HG03432 (cell line): Measurements from ENCODE around the gene PUS7L.

Experiments used
- ATAC-seq: cut with Tn5 transposase; IDR thresholded peaks from one replicate; pipeline ENCODE4 v1.9.1; 2021; ENCODE audit warnings: mild to moderate bottlenecking, moderate library complexity; ENCODE audit not compliant: unreplicated experiment

The PUS7L gene, protein sequence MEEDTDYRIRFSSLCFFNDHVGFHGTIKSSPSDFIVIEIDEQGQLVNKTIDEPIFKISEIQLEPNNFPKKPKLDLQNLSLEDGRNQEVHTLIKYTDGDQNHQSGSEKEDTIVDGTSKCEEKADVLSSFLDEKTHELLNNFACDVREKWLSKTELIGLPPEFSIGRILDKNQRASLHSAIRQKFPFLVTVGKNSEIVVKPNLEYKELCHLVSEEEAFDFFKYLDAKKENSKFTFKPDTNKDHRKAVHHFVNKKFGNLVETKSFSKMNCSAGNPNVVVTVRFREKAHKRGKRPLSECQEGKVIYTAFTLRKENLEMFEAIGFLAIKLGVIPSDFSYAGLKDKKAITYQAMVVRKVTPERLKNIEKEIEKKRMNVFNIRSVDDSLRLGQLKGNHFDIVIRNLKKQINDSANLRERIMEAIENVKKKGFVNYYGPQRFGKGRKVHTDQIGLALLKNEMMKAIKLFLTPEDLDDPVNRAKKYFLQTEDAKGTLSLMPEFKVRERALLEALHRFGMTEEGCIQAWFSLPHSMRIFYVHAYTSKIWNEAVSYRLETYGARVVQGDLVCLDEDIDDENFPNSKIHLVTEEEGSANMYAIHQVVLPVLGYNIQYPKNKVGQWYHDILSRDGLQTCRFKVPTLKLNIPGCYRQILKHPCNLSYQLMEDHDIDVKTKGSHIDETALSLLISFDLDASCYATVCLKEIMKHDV

DNA sequence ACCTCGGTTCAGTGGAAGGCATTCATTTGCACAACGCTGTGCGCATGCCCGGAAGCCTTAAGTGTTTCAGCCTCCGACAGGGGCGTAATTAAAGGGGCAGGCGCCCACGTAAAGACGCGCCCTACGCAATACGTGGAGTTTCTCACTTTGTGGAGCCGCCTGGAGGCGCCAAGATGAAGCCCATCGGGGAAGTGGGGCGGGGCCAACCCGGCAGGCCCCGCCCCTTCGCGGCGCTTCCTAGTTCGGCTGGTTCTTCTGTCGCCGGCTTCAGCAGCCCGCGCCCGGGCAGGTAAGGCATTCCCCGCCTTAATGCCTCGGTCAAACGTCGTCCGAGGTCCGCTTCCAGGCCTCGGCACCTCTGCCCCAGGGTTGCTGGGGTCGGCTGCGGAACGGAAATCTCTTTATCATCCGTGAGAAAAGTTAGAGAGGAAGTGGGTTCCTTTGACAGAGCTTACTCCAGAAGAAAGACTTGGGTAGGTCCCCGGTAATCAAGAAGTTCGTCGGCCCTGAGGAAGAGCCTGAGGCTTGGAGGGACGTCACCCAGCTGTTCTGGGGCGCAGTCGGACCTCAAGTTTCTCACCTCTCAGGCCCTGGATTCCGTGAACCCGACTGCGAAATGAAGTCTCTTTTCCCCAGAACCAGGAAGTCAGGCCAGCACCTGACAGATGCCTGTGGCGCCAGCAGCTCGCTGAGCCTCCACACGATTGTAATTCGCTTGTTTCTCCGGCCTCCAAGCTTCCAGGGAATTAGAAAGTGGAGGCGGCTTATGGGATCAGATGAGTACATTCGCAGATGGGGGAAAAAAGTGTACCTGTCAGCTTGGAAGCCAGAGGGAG, at the start of gene PUS7L, which contains the start of gene IRAK4:
TSS of gene PUS7L (minus strand) at position 63 of the 836 bp plus-strand sequence. CDS start 3,545 bp downstream, outside the sequence.
TSS of gene IRAK4 (plus strand) at position 224 of the 836 bp plus-strand sequence. CDS start 9,161 bp downstream, outside the sequence.
- peak; percentile 97 for ATAC-seq

DNA sequence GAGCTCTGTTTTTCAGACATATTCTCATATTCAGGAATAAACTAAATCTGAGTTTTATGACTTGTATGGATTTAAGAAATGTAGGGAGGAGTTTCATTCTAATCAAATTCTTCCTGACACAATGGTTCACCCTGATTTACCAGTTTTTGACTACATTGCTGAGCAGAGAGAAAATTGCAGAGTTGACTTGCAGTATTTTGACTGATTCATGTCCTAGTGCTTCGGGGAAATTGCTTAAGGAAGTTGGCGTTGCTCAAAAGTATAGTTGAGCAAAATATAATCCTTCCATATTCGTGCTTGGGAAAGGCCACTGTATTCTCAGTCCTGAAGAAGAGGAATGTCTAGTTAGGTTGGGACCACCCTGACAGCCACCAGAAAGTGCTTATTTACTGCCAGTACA, 48.8 kb upstream of the PUS7L start:
- no peak for ATAC-seq

DNA sequence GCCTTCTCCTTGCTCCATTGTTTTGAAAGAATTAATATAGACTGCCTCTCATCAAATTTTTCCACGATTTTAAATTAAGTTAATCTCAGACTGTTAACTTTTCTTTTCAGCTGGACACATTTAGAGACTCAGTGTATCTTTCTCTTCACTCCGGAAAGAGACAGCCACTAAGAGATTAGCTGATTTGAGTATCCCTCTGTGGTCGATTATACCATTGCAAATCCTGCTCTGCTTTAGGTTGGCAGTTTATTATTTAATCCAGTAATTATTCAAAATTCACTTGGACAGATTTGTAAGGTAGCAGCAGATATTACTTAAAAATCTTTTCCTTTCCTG, 48.1 kb upstream of the PUS7L start:
- no peak for ATAC-seq

DNA sequence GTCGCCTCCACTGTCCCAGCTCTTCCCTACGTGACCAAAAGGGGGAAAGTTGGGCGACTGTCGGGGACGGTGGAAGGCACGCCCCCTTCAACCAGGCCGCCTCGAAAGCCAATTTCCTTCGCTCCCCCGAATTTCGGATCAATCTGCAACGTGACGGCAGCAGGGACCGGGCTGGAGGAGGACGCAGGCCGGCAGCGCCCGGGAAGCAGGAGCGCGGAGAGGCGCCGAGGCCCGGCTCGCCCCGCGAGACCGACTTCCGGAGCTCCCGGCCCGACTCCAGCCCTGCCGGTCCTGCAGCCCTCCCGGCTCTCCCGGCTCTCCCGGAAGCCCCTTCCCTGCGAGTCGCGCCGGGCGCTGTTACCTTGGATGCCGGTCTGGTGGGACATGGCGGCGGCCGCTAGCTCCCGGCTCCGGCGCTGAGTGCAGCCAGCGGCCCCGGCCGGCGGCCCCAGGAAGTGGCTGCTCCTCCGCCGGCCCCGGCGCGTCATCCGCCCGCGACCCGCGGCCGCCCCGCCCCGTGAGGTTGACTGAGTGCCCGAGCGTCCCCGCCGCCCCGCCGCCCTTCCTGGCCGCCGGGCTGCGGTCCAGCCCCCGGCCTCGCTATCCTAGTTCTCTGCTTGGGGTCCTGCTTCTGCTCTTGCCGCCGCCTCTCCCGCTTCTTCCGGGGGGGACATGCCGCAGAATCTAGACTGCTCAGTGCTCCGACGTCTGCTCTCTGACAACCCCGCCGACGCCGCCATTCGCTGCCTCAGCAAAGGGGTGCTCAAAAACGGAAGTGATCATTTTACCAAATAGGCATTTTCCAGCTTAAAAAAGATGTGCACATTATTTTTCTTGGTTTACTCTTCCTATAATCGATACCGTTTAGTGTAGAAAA, 47.5 kb upstream of the PUS7L start, which contains the start of gene TWF1:
TSS of gene TWF1 (minus strand) at position 458 of the 877 bp plus-strand sequence. CDS start at position 386, 72 bp downstream.
- ATAC-seq, result peak; percentile 98

DNA sequence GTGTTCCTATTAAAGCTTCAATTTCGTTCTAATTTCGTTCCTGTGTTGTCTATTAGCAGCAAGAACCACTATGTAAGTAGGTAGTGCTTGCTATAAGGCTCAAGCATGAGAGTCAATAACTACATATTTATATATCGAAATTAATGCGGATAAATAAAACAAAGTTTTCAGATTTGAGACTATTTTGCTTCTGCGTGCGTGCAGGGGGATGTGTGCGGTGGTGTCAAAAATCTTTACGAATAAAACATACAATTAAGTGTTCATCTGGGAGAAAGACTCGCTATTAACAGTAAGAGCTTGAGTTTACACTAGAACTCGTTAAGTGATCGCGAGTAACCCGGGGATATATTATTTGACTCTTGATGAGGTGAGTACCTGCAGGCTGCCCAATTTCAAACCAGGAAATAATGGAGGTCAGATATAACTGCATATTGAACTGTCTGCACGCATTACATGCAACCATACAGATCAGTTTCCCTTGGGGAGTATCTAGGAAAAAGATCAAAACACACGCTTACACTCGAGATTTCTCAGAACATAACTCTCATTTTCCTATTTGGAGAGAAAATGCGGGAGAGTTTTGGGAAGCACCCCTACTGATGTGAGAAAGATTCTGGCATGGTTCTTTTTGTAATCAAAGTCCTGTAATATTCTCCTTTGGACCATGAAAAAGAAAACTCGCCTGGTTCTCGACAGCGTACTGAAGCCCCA, 46.7 kb upstream of the PUS7L start:
- peak; percentile 16 for ATAC-seq

DNA sequence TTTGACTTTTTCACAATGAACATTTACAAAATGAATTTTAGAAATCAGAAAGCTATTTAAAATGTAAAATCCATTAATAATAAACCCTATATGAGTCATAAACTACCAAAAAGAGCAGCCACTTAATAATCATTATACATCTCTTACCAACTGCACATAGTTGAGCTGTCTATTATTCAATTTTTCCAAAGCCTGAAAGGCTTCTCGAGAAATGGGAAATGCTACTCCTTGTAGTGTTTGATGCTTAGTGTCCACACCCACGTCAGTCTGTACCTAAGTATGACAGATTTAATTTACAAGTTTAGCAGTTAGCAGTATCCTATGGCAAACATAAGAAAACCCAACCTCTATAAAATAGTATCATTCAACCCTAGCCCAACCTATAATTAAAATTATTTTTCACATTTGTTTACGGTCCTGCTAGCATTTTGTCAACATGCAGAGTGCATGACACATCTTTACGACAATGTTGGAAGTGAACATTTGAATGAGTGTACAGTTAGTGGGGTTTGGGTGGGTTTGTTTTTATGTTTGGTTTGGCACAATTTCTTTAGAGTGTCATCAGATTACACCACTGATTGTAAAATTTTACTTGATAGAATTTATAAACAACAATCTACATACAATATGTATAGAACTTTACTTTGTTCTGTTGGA, 39.1 kb upstream of the PUS7L start:
- ATAC-seq, result no peak

DNA sequence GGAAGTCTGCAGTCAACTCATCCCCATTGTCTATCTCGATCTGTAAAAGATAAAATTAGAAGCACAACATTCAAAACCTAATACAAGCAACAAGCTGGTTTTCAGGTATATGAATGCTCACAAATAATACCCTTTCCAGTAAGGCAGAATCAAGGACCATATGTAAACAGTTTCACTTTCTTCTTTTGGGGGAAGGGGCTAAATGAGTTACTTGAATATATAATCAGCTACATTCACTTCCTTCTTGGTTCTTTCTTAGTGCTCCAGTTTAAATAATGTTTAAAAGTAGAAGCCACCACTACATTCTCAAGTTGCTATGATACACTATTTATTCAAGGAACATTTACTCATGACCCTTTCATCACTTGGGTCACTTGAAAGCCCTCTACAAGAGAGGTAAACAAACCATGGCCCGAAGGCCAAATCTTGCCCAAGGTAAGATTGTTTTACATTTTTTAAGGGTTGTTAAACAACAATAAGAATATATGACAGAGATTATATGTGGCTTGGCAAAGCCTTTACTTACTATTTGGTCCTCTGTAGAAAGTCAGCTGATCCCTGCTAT, 37.2 kb upstream of the PUS7L start:
- ATAC-seq, result no peak

DNA sequence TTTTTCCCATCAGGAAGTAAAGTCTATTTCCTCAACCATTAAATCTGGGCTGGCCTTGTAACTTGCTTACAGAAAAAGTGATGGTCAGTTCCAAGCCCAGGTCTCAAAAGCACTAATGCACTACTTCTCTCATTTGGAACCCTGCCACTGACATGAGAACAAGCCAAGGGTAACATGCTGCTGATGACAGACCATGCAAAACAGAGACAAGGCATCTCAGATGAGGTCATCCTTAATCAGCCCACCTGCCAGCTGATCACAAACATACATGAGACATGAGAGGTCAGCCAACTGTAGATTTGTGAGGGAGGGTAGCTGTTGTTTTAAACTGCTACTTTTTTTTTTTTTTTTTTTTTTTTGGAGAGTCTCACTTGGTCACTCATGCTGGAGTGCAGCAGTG, 31.4 kb upstream of the PUS7L start:
- ATAC-seq, result no peak

DNA sequence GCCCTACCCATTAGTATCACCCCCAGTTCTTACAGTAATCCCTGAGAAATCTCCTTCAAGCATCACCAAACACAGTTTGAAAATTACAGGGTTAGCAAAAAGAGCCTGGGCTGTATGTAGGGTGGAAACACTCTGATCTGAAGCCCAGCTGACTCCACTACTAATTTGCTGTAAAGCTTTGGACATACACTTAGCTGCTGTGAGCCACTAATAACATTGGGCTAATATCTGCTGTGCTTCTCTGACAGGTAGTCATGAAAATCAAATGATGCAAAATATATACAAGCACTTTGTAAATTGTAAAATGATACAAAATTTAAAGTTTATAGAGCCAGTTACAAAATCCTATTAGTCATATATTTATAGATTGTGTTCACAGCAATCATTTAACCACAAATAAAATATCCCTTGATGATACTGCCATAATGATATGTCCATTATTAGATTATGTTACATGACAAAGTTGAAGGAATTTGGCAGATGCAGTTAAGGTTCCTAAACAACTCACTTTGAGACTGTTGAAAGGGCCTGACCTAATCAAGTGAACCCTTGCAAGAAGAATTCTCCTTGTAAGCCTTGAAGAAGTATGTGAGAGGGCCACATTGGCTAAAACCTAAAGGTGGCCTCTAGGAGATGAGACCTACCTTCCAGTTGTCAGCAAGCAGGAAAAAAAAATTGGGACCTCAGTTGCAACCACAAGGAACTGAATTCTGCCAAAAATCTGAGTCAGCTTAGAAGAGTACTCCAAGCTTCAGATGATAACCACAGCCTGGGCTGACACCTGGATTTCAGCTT, 28.5 kb upstream of the PUS7L start:
- ATAC-seq, result no peak

DNA sequence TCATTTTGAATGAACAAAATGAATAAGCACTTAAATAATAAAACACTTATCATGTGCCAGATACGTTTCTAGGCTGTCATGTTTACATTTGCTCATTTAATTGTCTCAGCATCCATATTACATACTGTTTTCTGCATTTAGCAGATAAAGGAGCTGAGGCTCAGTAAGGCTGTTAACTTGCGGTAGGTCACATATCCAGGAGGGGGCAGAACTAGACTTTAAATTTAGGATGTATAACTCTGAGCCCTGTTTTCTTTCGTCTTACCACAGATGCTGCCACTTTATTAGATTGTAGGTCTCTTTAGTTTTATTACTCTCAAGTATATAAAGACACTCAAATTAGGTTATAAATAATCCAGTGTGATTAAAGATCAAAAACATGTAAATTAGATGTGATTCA, 17.9 kb upstream of the PUS7L start:
- no peak for ATAC-seq

DNA sequence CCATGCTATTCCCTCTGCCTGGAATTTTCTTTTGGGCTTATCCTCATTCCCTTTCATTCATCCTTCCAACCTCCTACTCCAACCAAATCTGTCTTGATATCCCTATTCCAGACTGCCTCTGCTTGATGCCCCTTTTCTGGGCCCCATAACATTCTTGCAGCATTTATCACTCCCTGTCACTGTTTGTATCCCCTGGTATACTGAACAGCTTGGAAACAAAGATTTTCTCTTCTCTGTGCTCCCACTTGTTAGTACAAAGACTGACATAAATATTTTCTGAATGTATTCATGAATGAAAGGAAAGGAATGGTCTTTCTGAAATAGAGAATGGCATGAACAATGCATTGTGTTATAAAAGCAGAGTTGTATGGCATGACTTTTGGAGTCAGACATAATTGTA, 7.7 kb upstream of the PUS7L start:
- ATAC-seq, result no peak

DNA sequence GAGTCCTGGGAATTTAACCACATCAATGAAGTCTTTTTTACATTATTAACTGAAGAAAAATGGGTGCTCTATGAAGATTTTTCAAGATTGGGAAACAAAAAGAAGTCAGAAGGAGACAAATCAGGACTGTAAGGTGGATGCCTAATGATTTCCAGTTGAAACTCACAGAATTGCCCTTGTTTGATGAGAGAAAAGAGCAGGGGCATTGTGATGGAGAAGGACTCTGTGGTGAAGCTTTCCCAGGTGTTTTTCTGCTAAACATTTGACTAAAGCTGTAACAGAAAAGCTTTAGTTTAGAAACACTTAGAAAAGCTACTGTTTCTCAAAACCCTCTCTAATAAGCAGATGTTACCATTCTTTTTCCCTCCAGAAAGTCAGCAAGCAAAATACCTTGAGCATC, 5.9 kb upstream of the PUS7L start:
- ATAC-seq, result no peak

DNA sequence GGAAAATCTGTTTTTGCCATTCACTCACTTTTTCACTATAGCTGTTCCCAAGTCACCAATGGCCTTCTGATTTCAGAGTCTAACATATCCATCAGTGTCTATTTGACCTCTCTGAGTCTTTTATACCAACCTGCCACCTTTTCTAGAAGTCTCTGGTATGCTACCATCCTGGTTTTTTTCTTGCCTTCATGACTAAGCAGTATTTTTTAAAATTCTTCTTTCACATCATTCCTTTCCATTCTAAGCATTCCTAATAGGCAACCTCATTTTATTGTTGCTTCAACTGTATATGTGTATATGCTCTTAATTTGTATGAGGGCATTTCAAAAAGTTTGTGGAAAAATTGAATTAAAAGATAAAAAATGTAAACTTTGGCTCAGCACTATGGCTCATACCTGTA, 5.2 kb upstream of the PUS7L start:
- ATAC-seq, result no peak

DNA sequence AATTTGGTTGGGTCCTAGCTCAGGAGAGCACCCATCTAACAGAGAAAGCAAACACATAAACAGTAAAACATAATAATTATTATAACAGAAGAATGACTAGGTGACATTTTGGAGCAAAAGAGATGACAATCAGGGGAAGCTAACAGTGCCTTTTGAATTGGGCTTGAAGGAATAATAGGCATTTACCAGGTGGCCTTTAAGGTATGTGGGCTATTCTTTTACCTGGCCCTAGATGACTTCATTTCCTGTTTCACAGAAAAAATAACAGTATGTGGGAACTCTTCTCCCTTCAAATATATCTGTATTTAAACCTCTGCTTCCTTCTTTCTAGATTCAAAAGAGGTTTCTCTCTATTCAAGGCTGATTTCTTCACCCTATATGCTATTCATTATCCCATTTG, 4.0 kb upstream of the PUS7L start:
- no peak for ATAC-seq

DNA sequence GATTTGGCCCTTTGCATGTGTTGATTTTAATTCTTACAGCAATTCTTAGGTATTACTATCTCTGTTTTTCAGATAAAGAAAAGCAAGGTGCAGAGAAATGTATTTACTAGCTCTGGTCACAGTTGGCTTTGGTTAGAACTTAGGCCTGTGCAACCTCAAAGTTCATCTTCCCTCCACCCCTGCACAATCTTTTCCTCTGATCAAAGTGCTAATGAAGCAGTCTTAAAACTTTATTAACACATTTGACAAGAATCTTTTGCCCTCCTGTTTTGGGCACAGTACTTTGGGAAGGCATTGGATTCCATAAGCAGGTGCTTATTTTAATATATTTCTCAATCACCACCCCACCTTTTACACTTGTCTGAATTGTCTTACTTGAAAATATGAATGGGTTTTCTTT, 2.9 kb upstream of the PUS7L start:
- ATAC-seq, result no peak

DNA sequence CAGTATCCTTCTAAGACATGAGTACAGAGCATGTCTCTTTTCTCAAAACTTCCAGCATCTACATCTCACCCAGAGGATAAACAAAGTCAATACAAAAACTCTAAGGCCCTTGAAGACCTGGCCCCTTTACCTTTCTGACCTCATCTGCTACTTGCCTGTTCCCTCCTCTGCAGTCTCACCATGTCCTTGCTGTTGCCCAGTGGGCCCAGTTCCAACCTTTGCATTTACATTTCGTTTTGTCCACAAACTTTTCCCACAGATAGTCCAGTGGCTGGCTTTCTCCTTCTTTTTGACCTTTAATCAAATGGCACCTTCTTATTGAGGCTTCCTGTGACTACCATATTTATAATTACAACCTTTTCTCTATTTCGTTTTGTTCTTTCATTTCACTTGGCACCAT, 1.8 kb upstream of the PUS7L start:
- ATAC-seq, result no peak

DNA sequence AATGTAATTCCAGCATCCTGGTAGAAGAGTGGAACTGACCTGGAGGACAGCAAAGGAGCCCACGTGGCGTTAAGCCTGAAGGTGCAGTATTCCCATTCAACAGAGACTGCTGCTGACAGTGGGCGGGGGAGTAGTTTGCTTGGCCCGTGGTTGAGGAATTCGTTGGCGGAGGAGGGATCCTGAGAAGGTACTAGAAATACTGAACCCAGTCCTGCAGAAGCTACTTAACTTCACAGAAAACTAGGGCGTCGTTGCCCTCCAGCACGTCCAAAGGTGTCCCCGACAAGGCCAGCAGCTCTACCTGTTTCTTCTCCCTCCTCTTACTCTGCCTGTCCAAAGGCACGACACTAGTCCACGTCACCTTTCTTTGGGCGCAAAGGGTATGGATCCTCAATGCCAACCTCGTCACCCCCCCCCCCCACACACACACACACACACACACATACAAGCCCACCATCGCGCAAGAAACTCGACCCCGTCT, 303 bp downstream of the PUS7L start:
- peak; percentile 7 for ATAC-seq

DNA sequence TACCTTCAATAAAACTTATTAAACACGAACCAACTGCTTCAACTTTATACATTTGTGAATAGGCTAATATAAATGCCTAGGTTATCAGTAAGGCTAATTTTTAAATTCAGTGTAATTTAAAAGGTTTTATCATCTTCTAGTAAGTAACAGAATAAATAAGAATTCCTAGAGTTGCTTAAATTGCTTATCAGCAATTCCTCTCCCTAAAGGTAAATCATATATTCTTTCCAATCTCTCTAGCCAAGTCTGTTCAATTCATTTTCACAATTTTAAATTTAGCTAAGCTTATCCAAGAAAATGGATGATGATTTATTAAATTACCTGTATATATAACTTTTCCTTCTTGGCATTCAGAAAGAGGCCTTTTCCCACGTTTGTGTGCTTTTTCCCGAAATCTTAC, 4.6 kb downstream of the PUS7L start:
- ATAC-seq, result no peak
